ENCODE measurements around the gene BCLAF1. TPM values are rescaled to one million over a fixed set of nuclear protein-coding genes. Genes with fewer than 3 reads are reported as not detected.

Gene BCLAF1
- polyA plus RNA-seq, 1 donor from 2014 or later, result 151 TPM

DNA sequence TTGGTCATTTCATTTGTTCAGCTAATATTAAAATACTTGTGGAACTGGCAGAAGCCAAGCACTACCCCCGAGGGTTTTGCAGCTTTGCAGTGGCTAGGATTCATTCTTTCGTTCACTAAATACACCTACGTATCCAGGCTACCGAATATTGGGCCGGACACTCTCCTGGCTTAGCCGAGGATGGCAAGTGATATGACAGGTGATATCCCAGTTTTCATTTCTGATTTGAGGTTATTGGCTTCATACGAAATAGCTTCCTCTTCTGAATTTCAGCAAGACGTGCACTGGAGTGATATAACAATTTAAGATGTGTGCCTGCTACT is 39.0 kb downstream of the BCLAF1 start:
- Histone ChIP-seq H2AFZ (ENCODE audit: low read depth, low read length) (peak overlapping the region; percentile 43), H3K9me2 (ENCODE audit: insufficient read depth, low read length) (no peaks in the 10 kb centered on the region), H3F3A (ENCODE audit: insufficient read depth, low read length, poor library complexity, severe bottlenecking) (no peaks in the 10 kb centered on the region), H4K20me1 (ENCODE audit: insufficient read depth) (no peaks in the 10 kb centered on the region), H3K9ac (ENCODE audit: low read length) (peak overlapping the region; percentile 49), H3K79me2 (replicated peaks; ENCODE audit: insufficient read depth, low read length) (no peaks in the 10 kb centered on the region), H3K27me3 (ENCODE audit: insufficient read depth, low read depth, low read length) (no peaks in the 10 kb centered on the region), H3K4me3 (ENCODE audit: low read length) (peak overlapping the region; percentile 68), H3K36me3 (ENCODE audit: insufficient read depth, low read length) (no peaks in the 10 kb centered on the region), H3K9me3 (ENCODE audit: low read length) (no peaks in the 10 kb centered on the region), H3K27ac (ENCODE audit: low read length) (no peak overlapping the region), H3K4me2 (ENCODE audit: low read length) (peak overlapping the region; percentile 88)
- TF ChIP-seq, protein P1, sequence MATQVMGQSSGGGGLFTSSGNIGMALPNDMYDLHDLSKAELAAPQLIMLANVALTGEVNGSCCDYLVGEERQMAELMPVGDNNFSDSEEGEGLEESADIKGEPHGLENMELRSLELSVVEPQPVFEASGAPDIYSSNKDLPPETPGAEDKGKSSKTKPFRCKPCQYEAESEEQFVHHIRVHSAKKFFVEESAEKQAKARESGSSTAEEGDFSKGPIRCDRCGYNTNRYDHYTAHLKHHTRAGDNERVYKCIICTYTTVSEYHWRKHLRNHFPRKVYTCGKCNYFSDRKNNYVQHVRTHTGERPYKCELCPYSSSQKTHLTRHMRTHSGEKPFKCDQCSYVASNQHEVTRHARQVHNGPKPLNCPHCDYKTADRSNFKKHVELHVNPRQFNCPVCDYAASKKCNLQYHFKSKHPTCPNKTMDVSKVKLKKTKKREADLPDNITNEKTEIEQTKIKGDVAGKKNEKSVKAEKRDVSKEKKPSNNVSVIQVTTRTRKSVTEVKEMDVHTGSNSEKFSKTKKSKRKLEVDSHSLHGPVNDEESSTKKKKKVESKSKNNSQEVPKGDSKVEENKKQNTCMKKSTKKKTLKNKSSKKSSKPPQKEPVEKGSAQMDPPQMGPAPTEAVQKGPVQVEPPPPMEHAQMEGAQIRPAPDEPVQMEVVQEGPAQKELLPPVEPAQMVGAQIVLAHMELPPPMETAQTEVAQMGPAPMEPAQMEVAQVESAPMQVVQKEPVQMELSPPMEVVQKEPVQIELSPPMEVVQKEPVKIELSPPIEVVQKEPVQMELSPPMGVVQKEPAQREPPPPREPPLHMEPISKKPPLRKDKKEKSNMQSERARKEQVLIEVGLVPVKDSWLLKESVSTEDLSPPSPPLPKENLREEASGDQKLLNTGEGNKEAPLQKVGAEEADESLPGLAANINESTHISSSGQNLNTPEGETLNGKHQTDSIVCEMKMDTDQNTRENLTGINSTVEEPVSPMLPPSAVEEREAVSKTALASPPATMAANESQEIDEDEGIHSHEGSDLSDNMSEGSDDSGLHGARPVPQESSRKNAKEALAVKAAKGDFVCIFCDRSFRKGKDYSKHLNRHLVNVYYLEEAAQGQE (IDR thresholded peaks at IDR 0.05; ENCODE audit: borderline replicate concordance), result no peak
- TF ChIP-seq RAD21 (conservative IDR thresholded peaks at IDR 0.05), result peak; percentile 3

DNA sequence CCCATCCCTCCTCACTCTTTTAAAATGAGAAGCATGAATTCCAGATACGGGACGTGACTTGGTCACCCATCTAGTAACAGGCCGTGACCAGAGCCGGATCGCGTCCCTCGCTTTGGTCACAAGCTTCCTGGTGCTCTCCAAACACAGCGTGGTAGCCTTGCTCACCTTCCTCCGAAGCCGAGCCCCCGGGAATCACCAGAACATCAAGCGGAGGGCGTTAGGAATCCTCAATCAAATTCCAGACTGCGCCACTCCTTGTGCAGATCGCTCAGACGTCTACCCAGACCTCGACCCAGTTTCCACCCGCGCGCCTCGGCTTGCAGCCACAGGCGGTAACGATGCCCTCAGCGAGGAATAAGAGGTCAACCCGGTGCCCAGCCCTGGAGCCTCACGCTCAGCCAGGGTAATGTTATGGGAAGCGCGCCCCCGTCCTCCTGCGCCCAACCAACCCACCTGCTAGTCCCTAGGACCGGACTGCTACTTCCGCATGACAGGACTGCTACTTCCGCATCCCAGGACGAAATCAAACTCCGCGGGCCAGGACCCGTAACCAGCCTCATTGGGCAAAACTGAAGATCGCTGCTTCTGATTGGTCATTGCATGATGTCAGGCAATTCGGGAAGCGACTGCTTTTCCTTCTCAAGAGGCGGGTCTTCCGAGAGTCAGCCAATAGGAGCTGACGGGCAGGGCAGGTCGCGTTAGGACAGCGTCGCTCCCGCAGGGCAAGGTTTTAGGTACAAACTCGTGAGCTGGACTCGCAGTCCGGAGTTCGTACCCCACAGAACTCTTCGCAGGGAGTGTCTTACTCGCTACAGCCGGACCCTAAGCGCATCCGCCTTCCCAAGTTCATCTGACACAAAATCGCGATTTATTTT is 39.6 kb downstream of the BCLAF1 start, which contains the start of gene MTFR2:
MTFR2 (minus strand) TSS at position 501 of the 875 bp plus-strand sequence. CDS start 1,212 bp downstream, outside the sequence.
- Histone ChIP-seq H3F3A (ENCODE audit: insufficient read depth, low read length, poor library complexity, severe bottlenecking) (no peaks in the 10 kb centered on the region), H2AFZ (ENCODE audit: low read depth, low read length) (peak within 1 kb of the TSS; percentile 43), H4K20me1 (ENCODE audit: insufficient read depth) (no peaks in the 10 kb centered on the region), H3K9me2 (ENCODE audit: insufficient read depth, low read length) (no peaks in the 10 kb centered on the region), H3K27me3 (ENCODE audit: insufficient read depth, low read depth, low read length) (no peaks in the 10 kb centered on the region), H3K9me3 (ENCODE audit: low read length) (no peaks in the 10 kb centered on the region), H3K79me2 (replicated peaks; ENCODE audit: insufficient read depth, low read length) (no peaks in the 10 kb centered on the region), H3K4me3 (ENCODE audit: low read length) (peak within 1 kb of the TSS; percentile 68), H3K4me2 (ENCODE audit: low read length) (peak within 1 kb of the TSS; percentile 88), H3K9ac (ENCODE audit: low read length) (peak within 1 kb of the TSS; percentile 49), H3K36me3 (ENCODE audit: insufficient read depth, low read length) (no peaks in the 10 kb centered on the region), H3K27ac (ENCODE audit: low read length) (no peak within 1 kb of the TSS)
- TF ChIP-seq EZH2 (IDR thresholded peaks at IDR 0.05; ENCODE audit: borderline replicate concordance, insufficient read depth, low read length, poor library complexity, severe bottlenecking), result no peak
- no peak for TF ChIP-seq EP300 (conservative IDR thresholded peaks at IDR 0.05; ENCODE audit: poor library complexity, severe bottlenecking)
- peak; percentile 55 for TF ChIP-seq TAF1 (IDR thresholded peaks at IDR 0.05; ENCODE audit: low read depth)
- TF ChIP-seq, protein P1 (IDR thresholded peaks at IDR 0.05; ENCODE audit: borderline replicate concordance), result no peak
- TF ChIP-seq POLR2AphosphoS5 (IDR thresholded peaks at IDR 0.05), result peak; percentile 78
- TF ChIP-seq MXI1 (conservative IDR thresholded peaks at IDR 0.05; ENCODE audit: poor library complexity, severe bottlenecking), result peak; percentile 100
- TF ChIP-seq RAD21 (conservative IDR thresholded peaks at IDR 0.05), result peak; percentile 44
- peak; percentile 57 for TF ChIP-seq SMC3 (conservative IDR thresholded peaks at IDR 0.05; ENCODE audit: poor library complexity)
- TF ChIP-seq, protein P2, sequence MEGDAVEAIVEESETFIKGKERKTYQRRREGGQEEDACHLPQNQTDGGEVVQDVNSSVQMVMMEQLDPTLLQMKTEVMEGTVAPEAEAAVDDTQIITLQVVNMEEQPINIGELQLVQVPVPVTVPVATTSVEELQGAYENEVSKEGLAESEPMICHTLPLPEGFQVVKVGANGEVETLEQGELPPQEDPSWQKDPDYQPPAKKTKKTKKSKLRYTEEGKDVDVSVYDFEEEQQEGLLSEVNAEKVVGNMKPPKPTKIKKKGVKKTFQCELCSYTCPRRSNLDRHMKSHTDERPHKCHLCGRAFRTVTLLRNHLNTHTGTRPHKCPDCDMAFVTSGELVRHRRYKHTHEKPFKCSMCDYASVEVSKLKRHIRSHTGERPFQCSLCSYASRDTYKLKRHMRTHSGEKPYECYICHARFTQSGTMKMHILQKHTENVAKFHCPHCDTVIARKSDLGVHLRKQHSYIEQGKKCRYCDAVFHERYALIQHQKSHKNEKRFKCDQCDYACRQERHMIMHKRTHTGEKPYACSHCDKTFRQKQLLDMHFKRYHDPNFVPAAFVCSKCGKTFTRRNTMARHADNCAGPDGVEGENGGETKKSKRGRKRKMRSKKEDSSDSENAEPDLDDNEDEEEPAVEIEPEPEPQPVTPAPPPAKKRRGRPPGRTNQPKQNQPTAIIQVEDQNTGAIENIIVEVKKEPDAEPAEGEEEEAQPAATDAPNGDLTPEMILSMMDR (IDR thresholded peaks at IDR 0.05; ENCODE audit: poor library complexity, severe bottlenecking), result no peak

Data from neural cell (in vitro differentiated cells).